CD4-positive, alpha-beta T cell treated with Interleukin-6 for 4 hours (primary cell): ENCODE data around the gene SAG.

Experiments used
- DNase-seq: peaks from one replicate; pipeline ENCODE4 v3.0.0-alpha.2; 2020; ENCODE audit warnings: mixed read lengths

SAG gene

DNA sequence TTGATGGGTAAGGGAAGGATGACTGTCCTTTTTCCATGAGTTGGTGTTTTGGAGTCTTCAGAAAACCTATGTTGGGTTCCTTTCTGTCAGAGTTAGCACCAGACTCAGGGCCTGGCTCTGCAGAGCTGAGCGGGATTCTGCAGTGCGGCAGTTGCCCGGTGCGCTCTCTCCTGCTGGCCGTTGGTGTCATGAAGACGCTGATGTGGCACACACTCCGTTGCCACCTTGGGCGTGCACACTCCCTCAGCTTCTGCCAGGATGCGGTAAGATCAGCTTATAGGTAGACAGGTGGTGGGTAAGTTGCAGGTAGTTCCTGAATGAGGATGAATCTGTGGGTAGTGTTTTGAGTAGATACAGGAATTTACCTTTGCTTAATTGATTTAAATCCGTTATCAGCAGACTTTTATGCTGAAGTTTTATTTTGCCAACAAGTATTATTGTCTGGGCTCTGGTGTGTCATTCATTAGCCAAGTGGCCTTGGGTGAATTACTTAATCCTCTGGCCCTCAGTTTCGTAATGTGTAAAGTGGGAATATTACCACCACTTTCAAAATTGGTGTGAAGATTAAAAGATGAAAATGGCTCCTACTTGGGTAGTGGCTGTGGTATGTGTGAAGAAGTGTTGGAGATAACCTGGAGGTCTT, 73.5 kb downstream of the SAG start:
- no peak for DNase-seq

DNA sequence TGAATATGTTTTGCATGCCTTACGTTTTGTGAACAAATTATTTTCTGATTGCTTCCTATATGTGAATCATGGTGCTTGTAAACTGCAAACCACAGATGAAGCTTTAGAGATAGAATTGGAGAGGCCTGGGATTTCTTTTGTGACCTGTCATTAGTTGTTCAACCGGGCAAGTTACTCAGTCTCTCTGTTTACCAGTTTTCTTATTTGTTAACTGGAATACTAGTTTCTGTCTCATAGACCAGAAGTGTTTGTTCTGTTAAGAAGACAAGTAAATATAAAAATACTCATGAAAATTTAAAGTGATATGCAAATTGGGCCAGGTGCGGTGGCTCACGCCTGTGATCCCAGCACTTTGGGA, 74.0 kb downstream of the SAG start:
- DNase-seq, result no peak

DNA sequence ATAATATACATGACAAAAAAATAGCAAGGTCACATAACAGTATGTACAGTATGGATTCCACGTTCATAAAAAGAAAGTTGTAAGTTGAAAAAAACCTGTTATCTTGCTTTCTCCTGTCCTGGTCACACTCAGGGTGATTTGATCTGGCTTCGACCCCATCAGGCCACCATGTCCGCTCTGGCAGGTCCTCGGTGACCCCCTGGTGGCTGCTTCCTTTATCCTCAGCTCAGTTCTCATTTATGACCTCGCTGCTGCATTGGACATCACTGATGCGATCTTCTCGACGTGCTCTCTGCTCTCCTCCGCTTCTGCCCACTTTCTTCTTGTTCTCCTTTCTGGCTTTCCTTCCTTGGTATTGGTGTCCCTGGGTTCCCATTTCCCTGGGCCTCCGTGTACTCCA, 76.4 kb downstream of the SAG start:
- DNase-seq, result no peak

DNA sequence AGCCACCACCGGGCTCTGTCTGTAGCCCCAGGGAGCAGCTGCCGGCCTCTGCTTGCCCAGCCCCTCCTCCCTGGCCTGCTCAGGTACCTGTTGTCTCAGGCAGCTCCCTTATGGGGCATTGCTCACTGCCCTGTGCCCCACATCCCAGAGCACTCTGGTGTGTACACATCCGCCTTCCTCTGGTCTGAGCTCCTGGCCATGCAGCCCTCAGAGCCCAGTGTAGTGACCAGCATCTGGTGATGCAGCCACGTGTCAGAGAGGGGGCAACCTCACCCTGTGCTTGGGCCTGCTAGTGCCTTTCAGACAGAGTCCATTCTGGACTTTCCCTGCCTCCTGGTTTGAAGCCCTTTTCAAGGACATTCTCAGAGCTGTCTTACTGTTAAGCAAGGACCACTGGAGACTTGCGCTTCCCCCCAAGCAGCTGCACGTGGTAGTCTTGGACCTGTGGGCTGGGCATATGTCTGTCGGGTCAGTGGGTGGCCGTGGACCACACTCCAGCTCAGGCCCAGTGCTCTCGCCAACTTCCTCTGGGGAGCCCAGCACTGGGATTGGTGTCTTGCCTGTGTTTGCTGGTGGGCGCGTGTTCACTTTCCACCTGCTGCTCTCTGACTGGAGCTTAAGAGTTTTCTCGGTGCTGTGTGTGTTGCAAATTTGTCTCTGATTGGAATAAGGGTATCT, 77.3 kb downstream of the SAG start:
- DNase-seq, result no peak

DNA sequence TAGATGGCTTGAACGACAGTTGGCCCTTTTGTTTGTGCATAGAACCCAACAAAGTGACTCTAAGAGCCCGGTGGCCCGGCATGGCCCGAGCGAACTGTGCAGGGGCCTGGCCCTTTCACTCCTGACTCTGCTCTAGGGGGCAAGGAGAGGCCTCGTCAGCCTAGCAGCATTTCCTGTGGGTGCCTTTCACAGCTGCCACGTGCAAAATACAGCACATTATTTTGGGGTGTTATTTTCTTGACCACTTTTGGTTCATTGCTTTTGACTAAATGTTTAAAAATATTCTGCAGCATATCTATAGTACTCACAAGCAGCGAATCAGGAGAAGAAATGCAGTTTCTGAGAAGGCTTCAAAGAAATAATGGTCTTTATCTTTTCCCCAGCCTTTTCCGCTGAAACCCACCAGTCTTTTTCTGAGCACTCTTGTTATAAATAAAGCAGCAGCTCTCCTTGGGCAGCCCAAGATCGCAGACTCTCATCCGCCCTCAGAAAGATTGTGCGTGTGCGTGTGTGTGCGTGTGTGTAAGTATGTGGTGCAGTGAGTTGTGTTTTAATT, 78.0 kb downstream of the SAG start:
- DNase-seq, result peak; percentile 61

DNA sequence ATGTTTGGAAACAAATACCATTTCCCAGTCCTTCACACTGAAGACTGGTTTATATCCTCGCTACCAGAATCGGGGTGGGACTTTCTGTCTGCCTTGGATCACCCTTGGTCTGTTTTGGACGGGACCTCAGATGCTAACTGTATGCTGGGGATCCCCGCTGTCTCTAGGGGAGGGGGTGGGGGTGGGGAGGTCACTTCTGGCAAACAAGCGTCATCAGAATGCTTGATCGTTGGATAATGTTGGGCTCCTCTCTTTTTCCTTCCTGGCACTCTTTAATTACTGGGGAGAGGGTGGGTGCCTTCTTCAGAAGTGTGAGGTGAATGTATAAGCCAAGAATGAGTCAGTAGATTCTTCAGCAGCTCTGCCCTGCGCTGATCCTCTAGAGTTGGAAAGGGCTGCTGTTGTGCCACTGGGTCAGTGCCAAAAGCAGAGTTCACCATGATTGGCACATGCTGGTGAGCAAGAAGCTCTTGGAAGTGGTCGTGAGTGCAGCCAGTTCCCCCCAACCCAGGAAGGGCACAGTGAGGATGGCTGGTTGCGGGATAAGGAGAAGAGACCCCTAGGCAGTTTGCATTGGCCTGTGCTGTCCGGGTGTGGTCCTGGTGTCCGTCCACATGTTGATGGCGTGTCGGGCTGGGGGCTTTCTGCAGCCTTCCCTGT, 78.9 kb downstream of the SAG start:
- peak; percentile 25 for DNase-seq

DNA sequence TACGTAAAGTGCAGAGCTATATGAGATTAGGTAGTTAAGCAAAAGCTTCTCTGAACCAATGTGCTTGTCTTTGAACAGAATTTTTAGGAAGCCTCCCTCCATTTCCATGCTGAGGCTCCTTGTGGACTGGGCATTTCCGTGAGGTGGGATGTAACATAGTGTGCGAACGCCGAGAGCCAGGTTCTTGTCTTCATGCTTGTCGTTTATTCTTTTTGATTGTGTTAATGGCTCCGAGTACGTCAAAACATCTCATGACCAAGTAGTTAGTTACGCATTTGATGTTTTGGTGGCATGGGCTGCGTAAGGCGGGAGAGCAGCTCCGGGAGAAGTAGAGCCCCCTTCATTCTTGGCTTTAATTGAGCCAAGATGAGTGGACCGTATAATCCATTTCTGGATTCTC, 79.6 kb downstream of the SAG start:
- no peak for DNase-seq

DNA sequence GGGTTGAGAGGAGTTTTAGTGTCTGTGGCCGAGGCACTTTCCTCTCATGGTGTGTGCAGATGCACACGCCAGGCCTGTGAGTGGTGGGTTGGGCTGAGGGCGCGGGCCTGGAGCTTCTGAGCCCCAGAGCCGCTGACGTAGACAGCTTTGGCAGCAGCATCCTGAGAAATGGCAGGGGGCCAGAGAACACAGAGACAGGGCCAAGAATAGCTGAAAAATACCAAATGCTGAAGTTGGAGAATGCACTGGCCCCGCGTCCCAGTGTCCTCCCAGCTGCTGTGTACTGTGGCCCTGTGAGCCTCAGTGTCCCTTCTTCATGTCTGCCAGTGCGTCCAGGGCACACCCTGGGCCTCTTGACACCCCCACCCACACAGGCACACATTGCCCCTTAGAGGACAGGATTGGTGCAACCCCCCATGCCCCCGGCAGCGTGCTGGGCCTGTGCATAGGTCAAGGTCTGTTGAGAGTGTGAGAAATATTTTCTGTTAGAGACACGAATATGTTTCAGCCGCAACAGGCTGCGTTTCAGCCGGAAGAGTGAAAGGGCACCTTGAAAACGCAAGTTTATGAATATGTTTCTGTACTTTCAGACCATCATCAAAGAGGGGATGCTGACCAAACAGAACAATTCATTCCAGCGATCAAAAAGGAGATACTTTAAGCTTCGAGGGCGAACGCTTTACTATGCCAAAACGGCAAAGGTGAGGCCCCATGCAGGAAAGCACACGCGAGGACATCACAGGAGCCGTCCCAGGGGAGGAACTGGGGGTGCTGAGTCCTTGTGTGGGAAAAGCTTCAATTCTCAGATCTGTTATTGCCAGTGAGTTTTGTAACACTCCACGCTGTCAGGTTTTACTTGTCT, 80.3 kb downstream of the SAG start:
- DNase-seq, result no peak

DNA sequence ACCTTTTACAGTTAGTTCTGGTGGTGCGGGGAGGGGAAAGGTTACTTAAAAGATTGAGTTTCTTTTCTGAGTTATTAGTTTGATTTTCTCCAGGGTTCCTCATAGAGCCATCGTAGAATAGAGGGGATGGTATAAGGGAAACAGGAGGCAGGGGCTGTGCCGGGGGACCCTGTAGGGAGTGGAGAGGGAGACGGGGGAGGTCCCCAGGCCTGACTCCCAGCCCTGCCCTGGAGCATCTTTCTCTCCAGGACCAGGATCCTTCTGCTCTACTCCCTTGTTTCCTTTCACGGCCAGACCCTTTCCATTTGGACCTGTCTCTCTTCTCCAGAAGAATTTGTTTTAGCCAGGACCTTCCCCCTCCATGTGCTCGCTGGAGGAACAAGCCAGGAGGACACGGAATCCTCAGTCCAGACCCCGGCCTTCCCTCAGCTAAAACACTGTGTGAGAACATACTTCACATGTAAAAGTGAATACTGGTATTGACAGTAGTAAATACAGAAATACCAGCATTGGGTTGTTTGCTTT, 82.0 kb downstream of the SAG start:
- DNase-seq, result no peak

DNA sequence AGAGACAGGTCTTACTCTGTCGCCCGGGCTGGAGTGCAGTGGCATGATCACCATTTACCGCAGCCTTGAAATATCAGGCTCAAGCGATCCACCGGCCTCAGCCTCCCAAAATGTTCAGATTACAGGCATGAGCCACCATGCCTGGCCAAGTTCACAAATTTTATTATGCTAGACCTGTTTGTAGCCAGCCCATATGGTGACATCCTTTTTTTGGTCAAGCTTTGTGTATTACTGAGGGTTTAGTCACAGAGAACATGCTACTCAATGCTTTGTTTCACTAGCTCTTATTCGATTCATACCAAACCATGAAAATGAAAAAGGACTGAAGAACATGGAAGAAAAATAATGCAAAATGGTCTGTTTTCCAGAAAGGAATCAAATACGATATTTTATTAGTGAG, 88.1 kb downstream of the SAG start:
- DNase-seq, result no peak
